ENCODE results near the gene SYTL3. TPM values are rescaled to one million over a fixed set of nuclear protein-coding genes. Genes with fewer than 3 reads are reported as not detected.
A peak's percentile ranks its signal among the peaks of the same experiment; 100 is the strongest.
"Not testable (repeated sequence)": the region's sequence is repeated elsewhere in the genome, so short reads cannot be mapped to it uniquely, and the experiment has no call there.

SYTL3 gene
- total RNA-seq: 4.1 TPM
- long read RNA-seq, transcript SYTL3-203 (16 exons, 2,692 nt): major isoform, 5 of 25 reads
- long read RNA-seq, partial matches to known transcripts: 6 of 25 reads
- long read RNA-seq, other reads (novel, unspliced or antisense): 14 of 25 reads

DNA sequence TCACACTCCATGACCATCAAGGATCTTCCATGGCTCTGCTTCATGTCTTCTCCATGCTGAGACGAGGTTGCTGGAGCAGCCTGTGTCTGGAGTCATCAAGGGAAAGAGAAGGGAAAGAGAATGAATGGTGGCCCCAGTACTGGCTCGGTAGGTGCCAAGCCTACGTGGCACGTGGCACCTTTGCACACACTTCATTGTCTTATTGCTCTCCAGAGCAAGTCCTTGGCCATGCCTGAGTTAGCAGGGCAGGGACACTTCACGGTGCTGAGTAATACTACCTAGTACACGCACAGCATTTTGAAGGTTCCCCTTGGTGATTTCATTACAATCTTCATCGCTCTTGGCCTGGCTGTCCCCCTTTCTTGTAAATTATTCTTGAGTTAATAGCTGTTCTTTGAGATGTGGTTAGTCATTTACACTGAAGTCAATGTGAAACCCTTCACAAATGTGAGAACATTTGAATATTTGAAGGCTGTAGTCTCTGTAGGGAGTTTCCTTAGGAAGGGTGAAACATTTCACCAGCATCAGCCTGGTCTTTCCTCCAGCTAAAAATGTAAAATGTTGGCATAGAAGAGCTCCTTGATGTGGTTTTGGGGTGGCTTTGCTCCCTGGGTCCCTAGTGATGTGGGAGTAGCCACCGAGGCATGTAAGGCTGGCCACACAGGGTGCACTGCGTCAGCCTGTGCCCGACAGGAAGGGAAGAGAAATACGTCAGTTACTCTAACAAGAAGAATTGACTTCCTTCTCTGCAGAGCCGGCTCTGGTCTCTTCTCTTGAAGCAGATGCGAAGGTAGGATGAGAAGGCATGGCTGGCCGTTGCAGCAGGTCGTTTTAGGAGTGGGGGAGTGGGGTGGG is at the start of gene SYTL3:
Gene SYTL3 (plus strand): TSS at position 766 of the 855 bp plus-strand sequence. CDS start 13,215 bp downstream, outside the sequence.
- DNase-seq (ENCODE audit: low spot score): peak; percentile 72

DNA sequence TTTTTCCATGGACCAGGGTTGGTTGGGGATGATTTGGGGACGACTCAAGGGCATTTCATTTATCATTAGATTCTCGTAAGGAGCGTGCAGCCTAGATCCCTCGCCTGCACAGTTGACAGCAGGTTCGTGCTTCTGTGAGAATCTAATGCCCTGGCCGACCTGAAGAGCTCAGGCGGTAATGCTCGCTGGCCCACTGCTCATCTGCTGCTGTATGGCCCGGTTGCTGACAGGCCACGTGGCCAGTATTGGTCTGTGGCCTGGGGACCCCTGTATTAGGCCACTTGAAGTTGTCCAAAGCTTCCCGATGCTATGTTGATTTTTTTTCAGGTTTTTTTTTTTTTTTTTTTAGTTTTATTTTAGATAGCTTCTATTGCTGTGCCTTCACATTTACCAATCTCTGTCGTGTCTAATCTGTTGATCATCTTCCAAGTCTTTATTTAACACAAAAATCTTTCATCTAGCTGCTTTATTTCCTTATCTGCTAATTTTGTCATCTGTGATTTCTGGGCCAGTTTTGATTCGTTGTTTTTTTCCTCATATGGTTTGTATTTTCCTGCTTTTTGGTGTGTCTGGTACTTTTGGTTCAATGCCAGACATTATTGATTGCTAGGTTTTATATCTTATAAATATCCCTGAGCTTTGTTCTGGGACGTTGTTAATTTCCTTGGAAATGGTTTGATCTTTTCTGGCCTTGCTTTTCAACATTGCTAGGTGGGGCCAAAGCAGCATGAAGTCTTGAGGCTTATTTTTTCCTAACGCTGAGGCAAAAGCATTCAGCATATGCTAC is 46.4 kb upstream of the SYTL3 start:
- DNase-seq (ENCODE audit: low spot score): no peak

GRCh38 chr6:158604048-158604406 is 45.8 kb upstream of the SYTL3 start:
- peak; percentile 81 for DNase-seq (ENCODE audit: low spot score)

DNA sequence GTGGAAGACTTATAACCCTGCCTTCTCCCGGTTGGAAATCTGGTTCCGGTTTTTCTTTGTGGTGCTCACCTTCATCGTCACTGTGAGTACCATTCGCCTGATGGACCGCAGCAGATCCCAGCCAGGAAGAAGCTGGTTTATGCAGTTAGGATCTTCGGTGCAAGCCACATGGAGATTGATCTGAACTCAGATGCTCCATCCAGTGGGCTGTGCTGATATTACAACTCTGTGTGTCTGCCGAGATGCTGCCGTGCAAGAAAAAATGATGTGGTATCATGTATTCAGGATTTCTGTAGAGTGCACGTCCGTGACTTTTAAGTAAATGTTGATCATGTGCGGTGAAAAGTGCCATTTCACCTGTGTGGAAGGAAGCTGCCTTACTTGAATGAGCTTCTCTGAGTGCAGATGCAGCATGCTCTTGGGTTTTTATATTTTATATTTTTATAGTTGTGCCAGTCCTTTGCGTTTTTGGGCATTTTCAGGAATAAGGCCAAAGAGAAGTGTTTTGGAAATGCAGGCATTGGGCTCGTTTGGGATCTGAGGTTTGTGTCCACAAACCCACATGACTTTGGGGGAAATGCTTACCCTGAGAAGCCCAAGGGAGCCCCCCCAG is 44.5 kb upstream of the SYTL3 start:
- DNase-seq (ENCODE audit: low spot score): no peak

- DNase-seq (ENCODE audit: low spot score): not testable (repeated sequence)
These were observed 43.8 kb upstream of the SYTL3 start for GRCh38 chr6:158606011-158606410.

GRCh38 chr6:158606935-158607334 is 42.9 kb upstream of the SYTL3 start:
- DNase-seq (ENCODE audit: low spot score): peak; percentile 57

DNA sequence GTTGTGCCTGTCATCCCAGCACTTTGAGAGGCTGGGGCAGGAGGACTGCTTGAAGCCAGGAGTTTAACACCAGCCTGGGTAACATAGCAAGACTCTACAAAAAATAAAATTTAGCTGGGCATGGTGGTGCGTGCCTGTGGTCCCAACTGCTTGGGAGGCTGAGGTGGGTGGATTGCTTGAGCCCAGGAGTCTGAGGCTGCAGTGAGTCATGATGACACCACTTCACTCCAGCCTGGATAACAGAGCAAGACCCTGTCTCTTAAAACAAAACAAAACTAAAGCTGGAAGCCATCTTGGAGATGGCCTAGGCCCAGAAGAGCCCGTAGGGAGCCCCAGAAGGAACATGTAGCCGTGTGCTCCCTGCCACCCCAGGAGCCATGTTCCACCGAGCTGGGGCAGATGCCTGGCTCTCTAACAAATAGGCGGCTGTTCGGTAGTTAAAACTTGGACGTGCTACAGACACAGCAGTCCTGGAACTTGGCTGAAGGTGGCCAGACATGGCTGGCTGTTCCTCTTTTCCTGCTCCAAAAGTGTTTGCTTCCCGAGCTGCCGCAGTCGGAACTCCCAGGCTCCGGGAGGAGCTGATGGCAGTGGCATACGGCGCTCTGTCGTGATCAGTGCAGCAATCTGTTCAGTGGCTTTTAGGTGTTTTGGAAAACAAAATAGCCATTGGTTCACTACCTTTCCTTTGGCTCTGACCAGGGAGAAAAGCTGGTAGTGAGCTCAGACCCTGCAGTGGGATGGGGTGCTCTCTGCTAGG is 42.3 kb upstream of the SYTL3 start:
- peak; percentile 84 for DNase-seq (ENCODE audit: low spot score)

- peak; percentile 84 for DNase-seq (ENCODE audit: low spot score)
These were observed 41.6 kb upstream of the SYTL3 start for GRCh38 chr6:158608221-158608620.

- no peak for DNase-seq (ENCODE audit: low spot score)
These were observed 40.2 kb upstream of the SYTL3 start for GRCh38 chr6:158609455-158610155.

GRCh38 chr6:158610319-158610968 is 39.4 kb upstream of the SYTL3 start:
- no peak for DNase-seq (ENCODE audit: low spot score)

DNA sequence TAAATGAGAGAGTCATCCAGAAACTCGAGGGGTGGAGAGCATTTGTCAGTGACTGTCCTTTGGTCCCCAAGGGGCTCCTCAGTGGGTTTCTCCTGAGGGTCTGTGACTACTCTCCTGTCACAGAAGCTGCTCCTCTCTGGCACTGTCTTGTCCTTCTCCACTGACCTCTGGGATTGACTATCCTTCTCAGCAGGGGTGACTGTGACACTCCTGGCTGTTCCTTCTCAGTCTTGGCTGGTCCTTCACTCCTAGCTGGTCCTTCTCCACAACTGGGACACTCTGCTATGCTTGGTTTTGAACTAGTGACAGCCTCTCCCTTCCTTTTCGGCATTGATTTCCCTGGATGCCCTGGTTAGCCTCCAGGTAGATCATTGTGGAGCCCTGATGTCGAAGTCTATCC is 38.8 kb upstream of the SYTL3 start:
- no peak for DNase-seq (ENCODE audit: low spot score)

DNA sequence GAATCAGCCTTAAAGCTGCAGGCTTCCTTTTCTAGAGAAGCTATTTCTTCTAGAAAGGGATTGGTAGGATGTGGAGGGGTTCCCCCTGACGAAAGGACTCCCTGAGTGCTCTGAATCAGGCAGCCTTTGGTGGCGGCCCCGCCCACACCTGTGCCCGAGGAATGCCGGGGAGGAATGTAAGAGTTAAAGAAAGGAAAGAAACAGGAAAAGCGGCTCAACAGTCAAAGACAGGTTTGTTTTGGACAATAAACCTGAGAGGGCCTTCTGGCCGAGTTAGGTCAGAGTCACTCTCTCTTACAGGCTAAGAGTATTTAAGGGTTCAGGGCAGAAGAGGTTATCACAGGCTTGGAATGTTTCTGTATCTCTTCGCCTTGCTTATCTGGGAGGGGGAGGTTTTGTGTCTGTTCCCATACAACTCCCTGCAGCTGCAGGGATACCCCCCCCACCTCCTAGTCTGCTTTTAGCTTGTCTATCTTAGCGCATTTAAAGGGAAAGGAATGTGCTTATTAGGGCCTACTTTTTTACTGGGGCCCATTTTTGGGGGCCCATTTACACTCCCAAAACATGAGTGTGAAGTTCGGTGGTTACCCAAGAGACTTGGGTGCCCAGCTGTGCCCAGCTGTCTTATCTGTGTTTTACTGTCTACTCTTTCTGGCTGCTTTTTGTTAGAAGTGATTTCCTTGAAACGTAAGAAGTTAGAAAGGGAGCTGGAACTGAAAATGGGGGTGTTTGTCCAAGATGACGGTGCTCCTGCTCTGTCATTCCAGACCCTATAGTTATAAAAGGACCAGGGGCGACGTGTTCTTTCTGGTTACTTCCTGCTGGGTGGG is 38.1 kb upstream of the SYTL3 start:
- DNase-seq (ENCODE audit: low spot score): no peak

DNA sequence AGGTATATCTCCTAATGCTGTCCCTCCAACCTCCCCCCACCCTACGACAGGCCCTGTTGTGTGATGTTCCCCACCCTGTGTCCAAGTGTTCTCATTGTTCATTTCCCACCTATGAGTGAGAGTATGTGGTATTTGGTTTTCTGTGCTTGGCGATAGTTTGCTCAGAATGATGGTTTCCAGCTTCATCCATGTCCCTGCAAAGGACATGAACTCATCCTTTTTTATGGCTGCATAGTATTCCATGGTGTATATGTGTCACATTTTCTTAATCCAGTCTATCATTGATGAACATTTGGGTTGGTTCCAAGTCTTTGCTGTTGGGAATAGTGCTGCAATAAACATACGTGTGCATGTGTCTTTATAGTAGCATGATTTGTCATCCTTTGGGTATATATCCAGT is 35.2 kb upstream of the SYTL3 start:
- not testable (repeated sequence) for DNase-seq (ENCODE audit: low spot score)

DNA sequence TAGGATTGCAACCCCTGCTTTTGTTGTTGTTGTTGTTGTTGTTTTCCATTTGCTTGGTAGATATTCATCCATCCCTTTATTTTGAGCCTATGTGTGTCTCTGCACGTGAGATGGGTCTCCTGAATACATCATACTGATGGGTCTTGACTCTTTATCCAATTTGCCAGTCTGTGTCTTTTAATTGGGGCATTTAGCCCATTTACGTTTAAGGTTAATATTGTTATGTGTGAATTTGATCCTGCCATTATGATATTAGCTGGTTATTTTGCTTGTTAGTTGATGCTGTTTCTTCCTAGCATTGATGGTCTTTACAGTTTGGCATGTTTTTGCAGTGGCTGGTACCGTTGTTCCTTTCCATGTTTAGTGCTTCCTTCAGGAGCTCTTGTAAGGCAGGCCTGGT is 31.6 kb upstream of the SYTL3 start:
- DNase-seq (ENCODE audit: low spot score): not testable (repeated sequence)

DNA sequence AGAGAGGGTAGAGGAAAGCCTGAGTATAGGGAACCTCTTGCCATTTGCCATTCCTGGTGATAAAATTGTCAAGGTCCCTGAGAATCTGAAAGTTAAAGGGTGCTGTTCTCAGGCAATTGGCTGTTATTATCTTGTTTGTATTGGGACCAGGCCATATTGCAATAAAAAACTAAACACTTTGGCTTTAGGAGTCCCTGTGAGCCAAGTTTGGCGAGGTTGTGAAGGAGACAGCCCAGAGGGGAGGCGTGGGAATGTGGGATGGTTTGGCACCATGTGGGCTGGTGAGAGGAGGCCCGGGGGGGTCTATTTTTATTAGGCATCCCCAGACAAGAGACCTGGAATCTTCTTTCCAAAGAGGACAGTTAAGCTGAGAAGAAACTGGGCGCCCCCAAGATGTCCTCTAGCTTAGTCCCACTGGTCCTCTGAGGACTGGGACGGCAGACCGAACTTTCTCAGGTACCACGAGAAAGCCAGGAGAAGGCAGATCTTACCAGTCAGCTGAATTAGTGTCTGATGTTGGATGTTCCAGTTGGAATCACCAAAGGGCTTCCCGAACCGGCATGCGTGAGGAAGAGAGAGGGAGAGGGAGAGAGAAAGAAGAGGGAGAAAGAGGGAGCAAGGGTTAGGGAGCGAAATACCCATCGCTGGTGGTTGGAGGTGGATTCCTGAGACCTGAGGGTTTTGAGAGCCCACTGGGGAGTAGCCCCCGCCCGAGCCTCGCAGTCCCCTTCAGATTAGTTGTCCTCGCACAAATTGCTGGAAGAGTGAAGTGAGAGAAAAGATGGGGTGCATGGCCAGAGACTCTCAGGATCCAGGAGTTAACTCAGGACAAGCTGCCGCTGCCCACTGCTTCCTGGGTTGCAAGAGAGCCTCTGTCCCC is 29.7 kb upstream of the SYTL3 start:
- DNase-seq (ENCODE audit: low spot score): peak; percentile 65

DNA sequence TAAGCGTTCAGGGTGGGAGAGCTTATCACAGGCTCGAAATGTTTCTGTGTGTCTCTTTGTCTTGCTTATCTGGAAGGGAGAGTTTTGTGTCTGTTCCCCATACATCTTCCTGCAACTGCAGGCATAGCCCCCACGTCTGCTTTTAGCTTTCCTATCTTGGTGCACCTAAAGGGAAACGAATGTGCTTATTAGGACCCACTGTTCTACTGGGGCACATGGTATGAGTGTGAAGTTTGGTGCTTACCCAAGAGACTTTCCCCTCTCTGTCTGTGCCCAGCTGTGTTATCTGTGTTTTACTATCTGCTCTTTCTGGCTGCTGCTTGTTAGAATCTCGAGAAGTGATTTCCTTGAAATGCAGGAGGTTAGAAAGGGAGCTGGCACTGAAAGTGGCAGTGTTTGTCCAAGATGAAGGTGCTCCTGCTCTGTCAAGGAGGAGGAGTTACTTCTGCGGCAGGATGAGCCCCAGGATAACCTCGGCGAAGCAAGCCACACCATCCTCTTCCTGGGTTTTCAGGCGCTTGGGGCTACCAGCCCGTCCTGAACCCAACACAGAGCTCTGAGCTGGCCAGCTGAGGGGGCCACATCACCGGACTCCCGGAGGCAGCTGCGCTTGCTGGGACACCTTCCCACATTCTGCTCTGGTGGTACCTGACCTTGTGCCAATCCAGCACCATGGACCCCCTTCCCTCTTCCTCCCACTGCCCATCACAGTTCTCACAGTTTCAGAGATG is 28.7 kb upstream of the SYTL3 start:
- DNase-seq (ENCODE audit: low spot score): peak; percentile 71

All from mesenteric fat pad (tissue), 1 donor.